HEK293 (cell line): ENCODE results near the gene M1AP.

Experiments used
- CTCF ChIA-PET: fragments of 350-600 bp; formaldehyde crosslinking; extraction: SDS; loops from one replicate; lab custom pipeline; 2021; ENCODE audit warnings: antibody characterized with exemption; lab: Yijun Ruan, JAX
- POLR2A ChIA-PET: fragments of 300-600 bp; formaldehyde crosslinking; extraction: SDS; loops from one replicate; lab custom pipeline; 2020; ENCODE audit warnings: antibody characterized with exemption, inconsistent platforms; lab: Yijun Ruan, JAX
- H3K27ac ChIP-seq: fragments of 200-500 bp; sonication (Bioruptor generic); 2 replicates; pipeline ENCODE4 v1.5.1; 2014; ENCODE audit warnings: low read depth, low read length, control low read depth, inconsistent platforms; ENCODE audit errors: extremely low read depth
- H3K36me3 ChIP-seq, 2 experiments: fragments of 200-500 bp in 1 of 2; sonication (Bioruptor generic) in 1 of 2; 1 replicate in 1 of 2; 2 replicates in 1 of 2; pipeline ENCODE4 v1.5.1; 2014 to 2017; ENCODE audit warnings: inconsistent platforms in 2 of 2, low read length in 2 of 2; ENCODE audit not compliant: control insufficient read depth in 2 of 2, insufficient read depth in 1 of 2
- H3K4me1 ChIP-seq: fragments of 200-500 bp; sonication (Bioruptor generic); 2 replicates; pipeline ENCODE4 v1.5.1; 2014; ENCODE audit warnings: mild to moderate bottlenecking, low read length, inconsistent platforms; ENCODE audit not compliant: control insufficient read depth, insufficient read depth
- H3K4me3 ChIP-seq: 2 replicates; pipeline ENCODE4 v1.5.1; 2011; ENCODE audit warnings: low read depth, mild to moderate bottlenecking, control low read depth, low read length, moderate library complexity
- H3K9me3 ChIP-seq: fragments of 200-500 bp; sonication (Bioruptor generic); 2 replicates; pipeline ENCODE4 v1.5.1; 2014; ENCODE audit warnings: low read depth, low read length, inconsistent platforms; ENCODE audit not compliant: control insufficient read depth, insufficient read depth
- FEZF1 ChIP-seq: fragments of 450-650 bp; formaldehyde crosslinking; IDR thresholded peaks from 2 replicates; pipeline ENCODE4 v1.5.1; 2016; ENCODE audit warnings: missing biosample characterization, missing genetic modification characterization
- GLI4 ChIP-seq: fragments of 450-650 bp; formaldehyde crosslinking; IDR thresholded peaks from 2 replicates; pipeline ENCODE4 v1.5.1; 2016; ENCODE audit warnings: missing biosample characterization, missing genetic modification characterization
- MEIS1 ChIP-seq: sonication (generic); formaldehyde crosslinking; IDR thresholded peaks from 2 replicates; pipeline ENCODE4 v1.8.1; 2022; ENCODE audit warnings: missing genetic modification reagents, mild to moderate bottlenecking, borderline replicate concordance
- MYNN ChIP-seq: fragments of 450-650 bp; formaldehyde crosslinking; IDR thresholded peaks from 2 replicates; pipeline ENCODE4 v1.5.1; 2016; ENCODE audit warnings: missing biosample characterization, missing genetic modification characterization, borderline replicate concordance
- MZF1 ChIP-seq: fragments of 450-650 bp; formaldehyde crosslinking; IDR thresholded peaks from 2 replicates; pipeline ENCODE4 v1.5.1; 2017; ENCODE audit warnings: missing biosample characterization, missing genetic modification characterization, borderline replicate concordance
- SALL2 ChIP-seq: fragments of 450-650 bp; formaldehyde crosslinking; IDR thresholded peaks from 2 replicates; pipeline ENCODE4 v1.5.0; 2017; ENCODE audit warnings: missing biosample characterization, mild to moderate bottlenecking, missing genetic modification characterization, borderline replicate concordance
- YY2 ChIP-seq: fragments of 450-650 bp; formaldehyde crosslinking; IDR thresholded peaks from 2 replicates; pipeline ENCODE4 v1.5.1; 2016; ENCODE audit warnings: missing biosample characterization, missing genetic modification characterization
- ZBTB21 ChIP-seq: fragments of 450-650 bp; formaldehyde crosslinking; IDR thresholded peaks from 2 replicates; pipeline ENCODE4 v1.5.1; 2017; ENCODE audit warnings: missing biosample characterization, missing genetic modification characterization
- ZNF155 ChIP-seq: fragments of 450-650 bp; formaldehyde crosslinking; IDR thresholded peaks from 2 replicates; pipeline ENCODE4 v1.5.1; 2016; ENCODE audit warnings: missing biosample characterization, missing genetic modification characterization
- ZNF175 ChIP-seq: fragments of 450-650 bp; formaldehyde crosslinking; IDR thresholded peaks from 2 replicates; pipeline ENCODE4 v1.5.1; 2016; ENCODE audit warnings: missing biosample characterization, missing genetic modification characterization
- ZNF223 ChIP-seq: fragments of 450-650 bp; formaldehyde crosslinking; IDR thresholded peaks from 2 replicates; pipeline ENCODE4 v1.5.1; 2016; ENCODE audit warnings: missing biosample characterization, missing genetic modification characterization
- ZNF354C ChIP-seq: fragments of 450-650 bp; formaldehyde crosslinking; IDR thresholded peaks from 2 replicates; pipeline ENCODE4 v1.5.1; 2016; ENCODE audit warnings: missing biosample characterization, missing genetic modification characterization, low read depth, borderline replicate concordance
- ZNF394 ChIP-seq: fragments of 450-650 bp; formaldehyde crosslinking; IDR thresholded peaks from 2 replicates; pipeline ENCODE4 v1.5.1; 2016; ENCODE audit warnings: missing biosample characterization, missing genetic modification characterization, mild to moderate bottlenecking, moderate library complexity, borderline replicate concordance
- ZNF501 ChIP-seq: fragments of 450-650 bp; formaldehyde crosslinking; IDR thresholded peaks from 2 replicates; pipeline ENCODE4 v1.5.1; 2016; ENCODE audit warnings: missing biosample characterization, missing genetic modification characterization
- ZNF521 ChIP-seq: fragments of 450-650 bp; formaldehyde crosslinking; IDR thresholded peaks from 2 replicates; pipeline ENCODE4 v1.5.1; 2017; ENCODE audit warnings: missing biosample characterization, mild to moderate bottlenecking, missing genetic modification characterization
- ZNF555 ChIP-seq: fragments of 450-650 bp; formaldehyde crosslinking; conservative IDR thresholded peaks from 2 replicates; pipeline ENCODE4 v1.5.1; 2017; ENCODE audit warnings: missing biosample characterization, mild to moderate bottlenecking, missing genetic modification characterization, inconsistent platforms
- ZNF560 ChIP-seq: fragments of 450-650 bp; formaldehyde crosslinking; IDR thresholded peaks from 2 replicates; pipeline ENCODE4 v1.5.1; 2017; ENCODE audit warnings: missing biosample characterization, missing genetic modification characterization, borderline replicate concordance
- ZNF571 ChIP-seq: fragments of 450-650 bp; formaldehyde crosslinking; IDR thresholded peaks from 2 replicates; pipeline ENCODE4 v1.5.0; 2017; ENCODE audit warnings: missing biosample characterization, missing genetic modification characterization
- ZNF585B ChIP-seq: fragments of 450-650 bp; formaldehyde crosslinking; IDR thresholded peaks from 2 replicates; pipeline ENCODE4 v1.5.1; 2016; ENCODE audit warnings: missing biosample characterization, missing genetic modification characterization
- ZNF629 ChIP-seq: fragments of 450-650 bp; formaldehyde crosslinking; IDR thresholded peaks from 2 replicates; pipeline ENCODE4 v1.5.1; 2017; ENCODE audit warnings: missing biosample characterization, missing genetic modification characterization
- ZNF701 ChIP-seq: fragments of 450-650 bp; formaldehyde crosslinking; IDR thresholded peaks from 2 replicates; pipeline ENCODE4 v1.5.1; 2016; ENCODE audit warnings: missing biosample characterization, missing genetic modification characterization
- ZNF837 ChIP-seq: fragments of 450-650 bp; formaldehyde crosslinking; IDR thresholded peaks from 2 replicates; pipeline ENCODE4 v1.5.1; 2016; ENCODE audit warnings: missing biosample characterization, missing genetic modification characterization
- ZSCAN16 ChIP-seq: fragments of 450-650 bp; formaldehyde crosslinking; IDR thresholded peaks from 2 replicates; pipeline ENCODE4 v1.5.1; 2016; ENCODE audit warnings: missing biosample characterization, missing genetic modification characterization
- ZSCAN23 ChIP-seq: fragments of 450-650 bp; formaldehyde crosslinking; IDR thresholded peaks from 2 replicates; pipeline ENCODE4 v1.5.1; 2016; ENCODE audit warnings: missing biosample characterization, missing genetic modification characterization
- TF ChIP-seq, protein P1 (sequence below): fragments of 450-650 bp; formaldehyde crosslinking; IDR thresholded peaks from 2 replicates; pipeline ENCODE4 v1.5.1; 2016; ENCODE audit warnings: missing biosample characterization, missing genetic modification characterization
- TF ChIP-seq, protein P2 (sequence below): fragments of 450-650 bp; formaldehyde crosslinking; IDR thresholded peaks from 2 replicates; pipeline ENCODE4 v1.5.1; 2017; ENCODE audit warnings: missing biosample characterization, missing genetic modification characterization
- TF ChIP-seq, protein P3 (sequence below): fragments of 450-650 bp; formaldehyde crosslinking; IDR thresholded peaks from 2 replicates; pipeline ENCODE4 v1.5.1; 2016; ENCODE audit warnings: missing biosample characterization, missing genetic modification characterization

Gene M1AP, protein sequence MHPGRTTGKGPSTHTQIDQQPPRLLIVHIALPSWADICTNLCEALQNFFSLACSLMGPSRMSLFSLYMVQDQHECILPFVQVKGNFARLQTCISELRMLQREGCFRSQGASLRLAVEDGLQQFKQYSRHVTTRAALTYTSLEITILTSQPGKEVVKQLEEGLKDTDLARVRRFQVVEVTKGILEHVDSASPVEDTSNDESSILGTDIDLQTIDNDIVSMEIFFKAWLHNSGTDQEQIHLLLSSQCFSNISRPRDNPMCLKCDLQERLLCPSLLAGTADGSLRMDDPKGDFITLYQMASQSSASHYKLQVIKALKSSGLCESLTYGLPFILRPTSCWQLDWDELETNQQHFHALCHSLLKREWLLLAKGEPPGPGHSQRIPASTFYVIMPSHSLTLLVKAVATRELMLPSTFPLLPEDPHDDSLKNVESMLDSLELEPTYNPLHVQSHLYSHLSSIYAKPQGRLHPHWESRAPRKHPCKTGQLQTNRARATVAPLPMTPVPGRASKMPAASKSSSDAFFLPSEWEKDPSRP

DNA sequence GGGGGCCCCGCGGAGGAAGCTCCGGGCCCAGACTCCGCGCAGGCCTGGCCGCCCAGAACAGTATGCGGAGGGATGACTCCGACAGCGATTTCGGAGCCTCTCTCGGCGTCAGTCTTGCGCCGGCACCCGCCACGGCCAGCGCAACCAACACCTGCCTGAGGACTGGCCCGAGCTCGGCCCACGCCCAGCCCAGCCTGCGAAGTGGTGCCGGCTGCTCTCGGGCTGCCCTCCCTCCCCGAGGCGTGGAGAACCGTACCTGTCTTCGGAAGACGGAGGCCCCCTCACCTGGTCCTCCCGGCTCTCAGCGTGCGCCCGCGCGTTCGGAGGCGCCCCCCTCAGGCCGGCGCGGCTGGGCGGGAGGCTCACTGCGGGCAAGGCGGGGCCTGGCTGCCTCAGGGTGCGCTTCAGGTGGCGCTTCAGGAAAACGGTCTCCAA, at the start of gene M1AP:
M1AP (minus strand) TSS at position 322 of the 435 bp plus-strand sequence. CDS start 8,055 bp downstream, outside the sequence.
- no peaks in the 10 kb centered on the region for H3K4me1 ChIP-seq
- H3K27ac ChIP-seq = no peak within 1 kb of the TSS
- TF ChIP-seq ZNF560 (tag by site-specific recombination) (no peak), ZNF155 (no peak), SALL2 (tag by site-specific recombination) (no peak), MEIS1 (CRISPR knock-in tag) (no peak), ZNF521 (tag by site-specific recombination) (no peak), ZNF701 (tag by site-specific recombination) (no peak), ZBTB21 (tag by site-specific recombination) (no peak), ZSCAN23 (tag by site-specific recombination) (no peak), GLI4 (tag by site-specific recombination) (no peak), ZNF555 (tag by site-specific recombination) (no peak), ZNF501 (no peak), ZNF175 (tag by site-specific recombination) (no peak), FEZF1 (no peak)
- TF ChIP-seq, protein P1, sequence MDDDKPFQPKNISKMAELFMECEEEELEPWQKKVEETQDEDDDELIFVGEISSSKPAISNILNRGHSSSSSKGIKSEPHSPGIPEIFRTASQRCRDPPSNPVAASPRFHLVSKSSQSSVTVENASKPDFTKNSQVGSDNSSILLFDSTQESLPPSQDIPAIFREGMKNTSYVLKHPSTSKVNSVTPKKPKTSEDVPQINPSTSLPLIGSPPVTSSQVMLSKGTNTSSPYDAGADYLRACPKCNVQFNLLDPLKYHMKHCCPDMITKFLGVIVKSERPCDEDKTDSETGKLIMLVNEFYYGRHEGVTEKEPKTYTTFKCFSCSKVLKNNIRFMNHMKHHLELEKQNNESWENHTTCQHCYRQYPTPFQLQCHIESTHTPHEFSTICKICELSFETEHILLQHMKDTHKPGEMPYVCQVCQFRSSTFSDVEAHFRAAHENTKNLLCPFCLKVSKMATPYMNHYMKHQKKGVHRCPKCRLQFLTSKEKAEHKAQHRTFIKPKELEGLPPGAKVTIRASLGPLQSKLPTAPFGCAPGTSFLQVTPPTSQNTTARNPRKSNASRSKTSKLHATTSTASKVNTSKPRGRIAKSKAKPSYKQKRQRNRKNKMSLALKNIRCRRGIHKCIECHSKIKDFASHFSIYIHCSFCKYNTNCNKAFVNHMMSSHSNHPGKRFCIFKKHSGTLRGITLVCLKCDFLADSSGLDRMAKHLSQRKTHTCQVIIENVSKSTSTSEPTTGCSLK (tag by site-specific recombination) = no peak
- no peaks in the 10 kb centered on the region for H3K9me3 ChIP-seq
- no peak within 1 kb of the TSS for H3K4me3 ChIP-seq
- ChIA-PET POLR2A (no interaction called here), CTCF (interaction anchor here (0.6 kb wide), 1 partner anchor 19 kb away, joined by 3 read pairs; no protein-coding TSS in a partner anchor)
- no peaks in the 10 kb centered on the region for H3K36me3 ChIP-seq

DNA sequence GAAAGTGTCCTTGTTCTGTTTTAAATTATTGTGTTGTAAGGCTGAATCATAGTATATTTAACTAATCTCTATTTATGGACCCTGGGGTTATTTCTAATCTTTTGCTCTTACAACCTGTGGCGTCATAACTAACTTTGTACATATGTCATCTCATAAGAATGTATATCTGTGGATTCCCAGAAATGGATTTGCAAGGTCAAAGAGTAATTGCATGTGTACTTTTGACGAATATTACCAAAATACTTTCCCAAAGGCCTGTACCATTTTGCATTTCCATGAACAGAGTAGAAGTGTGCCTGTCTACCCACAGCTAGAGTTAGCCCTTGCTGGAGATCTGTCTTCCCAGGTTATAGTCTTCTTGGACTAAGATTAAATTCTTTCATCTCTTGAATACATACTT, 48.7 kb upstream of the M1AP start:
- no peaks in the 10 kb centered on the region for H3K36me3 ChIP-seq
- POLR2A ChIA-PET = interaction anchor here (0.5 kb wide), 1 partner anchor 138 kb away, joined by 3 read pairs; no protein-coding TSS in a partner anchor
- CTCF ChIA-PET = interaction anchor here (0.6 to 1.7 kb wide), 5 partner anchors 8 to 181 kb away, joined by 3 to 6 read pairs (median 4); no protein-coding TSS in a partner anchor
- H3K4me1 ChIP-seq = no peaks in the 10 kb centered on the region
- H3K27ac ChIP-seq = no peak overlapping the region
- H3K9me3 ChIP-seq = no peaks in the 10 kb centered on the region
- no peak overlapping the region for H3K4me3 ChIP-seq
- TF ChIP-seq YY2 (tag by site-specific recombination) (no peak), ZNF629 (no peak), ZNF585B (no peak), ZNF394 (tag by site-specific recombination) (no peak), ZNF571 (tag by site-specific recombination) (no peak), ZNF223 (tag by site-specific recombination) (no peak), ZNF837 (tag by site-specific recombination) (no peak), MYNN (no peak), ZSCAN16 (tag by site-specific recombination) (no peak), ZNF354C (tag by site-specific recombination) (no peak), MZF1 (tag by site-specific recombination) (no peak)
- TF ChIP-seq, protein P2, sequence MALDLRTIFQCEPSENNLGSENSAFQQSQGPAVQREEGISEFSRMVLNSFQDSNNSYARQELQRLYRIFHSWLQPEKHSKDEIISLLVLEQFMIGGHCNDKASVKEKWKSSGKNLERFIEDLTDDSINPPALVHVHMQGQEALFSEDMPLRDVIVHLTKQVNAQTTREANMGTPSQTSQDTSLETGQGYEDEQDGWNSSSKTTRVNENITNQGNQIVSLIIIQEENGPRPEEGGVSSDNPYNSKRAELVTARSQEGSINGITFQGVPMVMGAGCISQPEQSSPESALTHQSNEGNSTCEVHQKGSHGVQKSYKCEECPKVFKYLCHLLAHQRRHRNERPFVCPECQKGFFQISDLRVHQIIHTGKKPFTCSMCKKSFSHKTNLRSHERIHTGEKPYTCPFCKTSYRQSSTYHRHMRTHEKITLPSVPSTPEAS (tag by site-specific recombination) = no peak
- TF ChIP-seq, protein P3, sequence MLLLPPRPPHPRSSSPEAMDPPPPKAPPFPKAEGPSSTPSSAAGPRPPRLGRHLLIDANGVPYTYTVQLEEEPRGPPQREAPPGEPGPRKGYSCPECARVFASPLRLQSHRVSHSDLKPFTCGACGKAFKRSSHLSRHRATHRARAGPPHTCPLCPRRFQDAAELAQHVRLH (tag by site-specific recombination) = no peak
